GM19463 (cell line): ENCODE data around the gene KRTAP5-5.
"Not testable (repeated sequence)": the region's sequence is repeated elsewhere in the genome, so short reads cannot be mapped to it uniquely, and the experiment has no call there.

Source experiments
- ATAC-seq: cut with Tn5 transposase; IDR thresholded peaks from one replicate; pipeline ENCODE4 v1.9.1; 2021; ENCODE audit warnings: mild to moderate bottlenecking, moderate library complexity; ENCODE audit not compliant: unreplicated experiment

KRTAP5-5 gene

DNA sequence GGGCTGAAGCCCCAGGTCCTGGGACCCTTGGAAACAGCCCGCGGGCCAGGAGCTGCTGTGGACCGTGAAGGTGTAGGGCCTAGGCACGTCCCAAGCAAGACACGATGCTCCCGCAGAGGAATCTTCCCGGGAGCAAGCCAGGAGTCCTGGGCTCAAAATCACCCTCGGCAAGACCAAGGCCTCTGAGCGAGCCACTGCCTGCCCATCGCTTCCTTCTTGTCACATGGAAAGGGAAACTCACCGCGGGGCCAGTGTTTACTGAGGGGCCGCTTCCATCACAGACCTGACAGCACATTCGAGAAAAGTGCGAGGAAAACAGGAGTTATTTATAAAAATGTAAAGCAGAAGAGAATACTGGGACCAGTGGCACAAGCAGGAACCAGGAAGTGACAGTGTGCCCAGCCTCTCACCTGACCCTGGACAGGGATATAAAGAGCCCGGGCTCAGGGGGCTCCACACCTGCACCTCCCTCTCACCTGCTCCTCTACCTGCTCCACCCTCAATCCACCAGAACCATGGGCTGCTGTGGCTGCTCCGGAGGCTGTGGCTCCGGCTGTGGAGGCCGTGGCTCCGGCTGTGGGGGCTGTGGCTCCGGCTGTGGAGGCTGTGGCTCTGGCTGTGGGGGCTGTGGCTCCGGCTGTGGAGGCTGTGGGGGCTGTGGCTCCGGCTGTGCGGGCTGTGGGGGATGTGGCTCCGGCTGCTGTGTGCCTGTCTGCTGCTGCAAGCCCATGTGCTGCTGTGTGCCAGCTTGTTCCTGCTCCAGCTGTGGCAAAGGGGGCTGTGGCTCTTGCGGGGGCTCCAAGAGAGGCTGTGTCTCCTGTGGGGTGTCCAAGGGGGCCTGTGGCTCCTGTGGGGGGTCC lies at the start of gene KRTAP5-5:
Gene KRTAP5-5, plus strand, starts transcription at position 450 of the 860 bp plus-strand sequence. Its CDS starts 66 bp downstream, at position 516.
- no peak for ATAC-seq

DNA sequence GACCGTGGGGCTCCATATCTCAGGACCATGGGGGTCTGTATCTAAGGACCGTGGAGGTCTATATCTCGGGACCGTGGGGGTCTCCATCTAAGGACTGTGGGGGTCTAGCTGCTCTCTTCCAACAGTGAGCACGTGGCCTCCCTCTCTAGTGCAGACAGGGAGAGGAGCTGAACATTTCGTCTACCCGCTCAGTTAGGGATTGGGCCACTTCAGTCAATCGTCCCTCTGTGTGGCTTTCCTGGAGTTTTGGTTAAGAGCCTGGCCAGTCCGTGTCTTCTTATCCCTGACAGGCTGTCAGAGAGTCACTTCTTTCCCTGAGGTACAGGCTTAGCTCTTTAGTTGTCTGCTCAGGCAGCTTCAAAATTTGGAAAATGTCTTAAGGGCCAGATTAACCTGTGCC lies 47.6 kb upstream of the KRTAP5-5 start:
- ATAC-seq = no peak

GRCh38 chr11:1582909-1583308 lies 46.7 kb upstream of the KRTAP5-5 start:
- ATAC-seq = not testable (repeated sequence)

GRCh38 chr11:1584661-1585370 lies 44.8 kb upstream of the KRTAP5-5 start, which contains the start of gene KRTAP5-1:
Gene KRTAP5-1 (minus strand): TSS chr11:1585283. CDS start chr11:1585249, 34 bp downstream.
- not testable (repeated sequence) for ATAC-seq

DNA sequence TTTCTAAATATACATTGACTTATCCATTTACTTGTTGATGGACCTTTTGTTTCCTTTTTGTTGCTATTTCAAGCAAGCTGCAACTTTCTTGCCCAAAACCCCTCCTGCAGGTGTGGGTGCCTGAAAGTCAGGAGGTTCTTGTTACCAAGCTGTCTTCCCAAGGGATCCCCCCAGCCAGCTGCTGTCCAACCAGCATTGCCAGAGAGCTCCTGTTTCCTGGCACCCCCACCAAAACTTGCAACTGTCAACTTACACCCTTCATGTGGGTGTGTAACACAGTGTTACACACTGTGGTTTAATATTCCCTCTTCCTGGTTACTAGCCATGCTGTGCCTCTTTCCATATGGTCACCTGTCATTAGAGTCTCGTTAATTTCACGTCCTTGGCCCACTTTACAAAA lies 42.9 kb upstream of the KRTAP5-5 start:
- no peak for ATAC-seq

DNA sequence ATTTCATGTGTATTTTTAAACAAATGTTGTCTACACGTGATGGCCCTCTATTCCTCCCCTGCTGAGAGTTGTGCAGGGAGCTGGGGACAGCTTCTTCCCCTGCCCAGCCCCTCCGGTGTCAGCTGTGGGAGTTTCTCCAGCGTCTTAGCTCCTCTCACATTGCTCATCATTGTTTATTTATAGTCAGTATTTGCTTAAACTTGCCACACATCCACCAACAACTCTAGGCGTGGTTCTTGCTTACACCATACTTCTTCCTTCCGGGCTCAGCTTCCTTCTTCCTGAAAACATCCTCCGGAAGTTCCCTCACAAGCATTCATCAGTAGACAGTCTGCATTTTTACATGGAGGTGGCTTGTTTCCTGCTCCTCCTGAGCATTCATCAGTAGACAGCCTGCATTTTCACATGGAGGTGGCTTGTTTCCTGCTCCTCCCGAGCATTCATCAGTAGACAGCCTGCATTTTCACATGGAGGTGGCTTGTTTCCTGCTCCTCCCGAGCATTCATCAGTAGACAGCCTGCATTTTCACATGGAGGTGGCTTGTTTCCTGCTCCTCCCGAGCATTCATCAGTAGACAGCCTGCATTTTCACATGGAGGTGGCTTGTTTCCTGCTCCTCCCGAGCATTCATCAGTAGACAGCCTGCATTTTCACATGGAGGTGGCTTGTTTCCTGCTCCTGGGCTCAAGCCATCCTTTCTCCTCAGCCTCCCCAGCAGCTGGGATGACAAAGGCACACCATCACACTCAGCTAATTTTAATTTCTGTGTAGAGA lies 40.2 kb upstream of the KRTAP5-5 start:
- ATAC-seq = not testable (repeated sequence)

DNA sequence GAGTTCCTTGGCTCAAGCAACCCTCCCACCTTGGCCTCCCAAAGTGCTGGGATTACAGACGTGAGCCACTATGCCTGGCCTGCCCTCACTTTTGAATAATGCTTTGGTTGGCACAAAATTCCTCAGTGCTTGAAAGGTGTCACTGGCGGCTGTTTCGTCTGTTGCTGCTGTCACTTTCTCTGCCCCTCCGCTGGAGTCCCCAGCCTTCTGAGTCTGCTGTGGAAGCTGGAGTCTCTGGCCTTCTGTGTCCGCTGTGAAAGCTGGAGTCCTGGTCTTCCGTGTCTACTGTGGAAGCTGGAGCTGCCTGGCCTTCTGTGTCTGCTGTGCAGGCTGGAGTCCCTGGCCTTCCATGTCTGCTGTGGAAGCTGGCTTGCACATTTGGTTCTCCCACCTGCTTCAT lies 39.6 kb upstream of the KRTAP5-5 start:
- ATAC-seq = no peak

DNA sequence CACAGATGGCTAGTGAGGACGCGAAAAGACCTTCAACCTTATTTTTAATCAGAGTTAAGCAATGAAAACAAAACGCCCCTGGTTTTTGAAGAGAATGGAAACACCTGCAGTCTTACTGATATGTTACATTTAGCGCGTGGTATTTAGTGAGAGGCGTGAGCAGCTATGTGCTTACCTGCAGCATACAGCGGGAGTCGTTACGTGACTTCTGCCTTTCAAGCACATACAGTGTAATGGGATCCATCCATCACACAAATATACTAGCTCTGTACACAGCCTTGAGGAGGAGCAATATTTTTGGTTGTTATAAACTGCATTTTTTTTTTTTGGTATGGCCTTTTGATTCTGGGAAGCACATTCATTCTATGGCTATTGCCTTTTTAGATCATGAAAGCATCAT lies 36.9 kb upstream of the KRTAP5-5 start:
- no peak for ATAC-seq

- ATAC-seq = not testable (repeated sequence)
Observed at GRCh38 chr11:1595994-1596575, 33.5 kb upstream of the KRTAP5-5 start.

- not testable (repeated sequence) for ATAC-seq
Observed at GRCh38 chr11:1596576-1597121, 32.9 kb upstream of the KRTAP5-5 start.

- no peak for ATAC-seq
Observed at GRCh38 chr11:1597331-1597993, 32.1 kb upstream of the KRTAP5-5 start.

DNA sequence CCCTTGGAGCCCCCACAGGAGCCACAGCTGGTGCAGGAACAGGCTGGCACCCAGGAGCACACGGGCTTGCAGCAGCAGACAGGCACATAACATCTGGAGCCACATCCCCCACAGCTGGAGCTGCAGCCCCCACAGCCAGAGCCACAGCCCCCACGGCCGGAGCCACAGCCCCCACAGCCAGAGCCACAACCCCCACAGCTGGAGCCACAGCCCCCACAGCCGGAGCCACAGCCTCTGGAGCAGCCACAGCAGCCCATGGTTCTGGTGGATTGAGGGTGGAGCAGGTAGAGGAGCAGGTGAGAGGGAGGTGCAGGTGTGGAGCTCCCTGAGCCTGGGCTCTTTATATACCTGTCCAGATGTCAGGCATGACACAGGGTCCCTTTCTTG lies 31.6 kb upstream of the KRTAP5-5 start, which contains the start of gene KRTAP5-2:
Gene KRTAP5-2, minus strand, starts transcription at position 301 of the 387 bp plus-strand sequence. Its CDS starts 44 bp downstream, at position 257.
- no peak for ATAC-seq

DNA sequence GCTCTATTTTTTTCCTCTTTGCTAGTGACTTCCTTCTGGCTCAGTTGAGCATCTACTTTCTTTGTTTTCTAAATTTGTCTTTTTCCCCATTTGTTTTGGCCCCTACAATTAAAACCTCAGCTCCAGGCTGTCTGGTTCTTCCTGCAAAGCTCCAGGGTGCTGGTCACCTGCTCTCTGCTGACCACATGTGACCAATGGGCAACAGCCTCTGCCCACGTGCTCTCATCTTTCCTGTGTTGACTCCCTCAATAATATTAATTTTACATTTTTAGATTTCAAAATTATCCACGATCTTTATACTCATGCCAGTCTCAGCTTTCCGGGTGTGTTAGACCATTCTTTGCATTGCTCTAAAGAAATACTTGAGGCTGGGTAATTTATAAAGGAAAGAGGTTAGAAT lies 31.2 kb upstream of the KRTAP5-5 start:
- ATAC-seq = not testable (repeated sequence)

DNA sequence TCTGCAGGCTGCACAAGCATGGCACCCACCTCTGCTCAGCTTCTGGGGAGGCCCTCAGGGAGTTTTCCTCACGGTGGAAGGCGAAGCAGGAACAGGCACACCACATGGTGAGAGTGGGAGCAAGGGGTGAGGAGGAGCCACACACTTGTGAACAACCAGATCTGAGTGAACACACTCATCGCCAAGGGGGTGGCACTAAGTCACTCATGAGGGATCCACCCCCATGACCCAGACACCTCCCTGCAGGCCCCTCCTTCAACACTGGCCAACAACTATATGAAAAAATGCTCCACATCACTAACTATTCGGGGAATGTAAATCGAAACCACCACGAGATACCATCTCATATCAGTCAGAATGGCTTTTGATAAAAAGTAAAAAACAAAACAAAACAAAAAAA lies 30.8 kb upstream of the KRTAP5-5 start:
- no peak for ATAC-seq

GRCh38 chr11:1600626-1601025 lies 28.9 kb upstream of the KRTAP5-5 start:
- ATAC-seq = no peak

DNA sequence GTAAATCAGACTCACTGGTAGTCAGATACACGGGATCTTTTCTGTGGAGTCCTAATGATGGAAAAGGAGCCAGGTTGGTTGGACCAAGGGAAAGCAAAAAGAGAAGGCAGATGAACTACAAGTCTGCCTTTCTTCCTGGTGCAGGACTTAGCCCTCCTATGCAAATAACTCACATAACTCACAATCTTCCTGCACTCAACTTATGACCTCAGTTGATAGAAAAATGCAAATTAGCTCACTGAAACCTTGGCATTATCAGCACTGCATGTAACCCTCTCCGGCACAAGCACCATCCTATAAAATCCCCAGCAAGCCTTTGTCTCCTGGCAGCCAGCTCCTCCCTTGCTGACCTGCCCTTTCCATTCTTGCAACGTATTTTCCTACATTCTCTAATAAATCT lies 27.9 kb upstream of the KRTAP5-5 start:
- not testable (repeated sequence) for ATAC-seq

DNA sequence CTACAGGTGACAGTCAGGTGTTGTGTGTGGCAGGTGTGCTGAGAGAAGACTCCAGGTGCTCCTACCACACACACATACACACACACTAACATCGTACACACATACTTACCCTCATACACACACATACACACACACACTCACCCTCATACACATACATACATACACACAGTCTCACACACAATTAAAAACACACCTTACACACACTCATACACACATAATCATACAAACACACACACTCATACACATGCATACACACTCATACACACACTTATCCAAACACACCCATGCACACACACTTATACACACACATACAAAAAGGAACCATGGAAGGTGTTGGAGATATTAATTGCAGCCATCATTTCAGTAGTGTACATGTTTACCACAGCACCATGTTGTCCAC lies 25.9 kb upstream of the KRTAP5-5 start:
- ATAC-seq = no peak

DNA sequence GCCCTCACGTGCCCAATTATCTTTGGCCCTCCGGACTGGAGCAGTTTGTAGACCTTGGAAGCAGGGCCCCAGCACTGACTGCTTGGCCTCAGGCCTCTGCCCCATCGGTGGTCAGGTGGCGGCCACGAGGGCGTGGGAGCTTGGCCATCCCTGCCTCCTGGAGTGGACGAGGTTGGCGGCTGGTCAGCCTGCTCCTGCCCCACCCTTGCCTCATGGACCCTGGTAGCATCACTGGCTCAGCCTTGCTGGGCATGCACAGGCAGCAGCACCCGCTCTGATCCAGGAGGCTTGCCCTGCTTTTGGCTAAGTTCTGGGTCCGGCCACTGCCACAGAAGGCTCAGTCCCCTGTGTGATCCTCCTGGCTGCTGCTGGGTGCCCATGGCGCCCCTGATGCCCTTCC lies 25.4 kb upstream of the KRTAP5-5 start:
- no peak for ATAC-seq

DNA sequence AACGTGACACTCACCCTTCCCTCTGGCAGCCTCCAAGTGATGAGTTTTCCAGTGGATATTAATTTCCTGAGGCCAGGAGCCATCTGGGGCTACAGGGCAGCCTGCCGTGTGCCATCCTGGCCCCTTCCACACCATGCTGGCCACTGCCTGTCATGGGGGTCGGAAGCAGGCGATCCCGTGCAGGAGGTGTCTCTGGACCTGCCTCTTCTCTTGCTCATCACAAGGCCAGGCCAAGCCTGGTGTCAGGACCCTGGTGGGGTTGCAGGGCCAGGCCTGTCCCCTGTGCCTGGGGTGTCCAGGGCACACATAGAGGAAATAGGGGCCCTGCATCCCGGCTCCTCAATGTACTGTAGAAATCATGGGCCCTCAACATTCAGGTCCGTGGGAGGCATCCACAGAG lies 24.9 kb upstream of the KRTAP5-5 start:
- no peak for ATAC-seq

- peak; percentile 89 for ATAC-seq
Observed at GRCh38 chr11:1605923-1606322, 23.7 kb upstream of the KRTAP5-5 start.
